Liver (tissue), 3 donors: Measurements from ENCODE around the gene UFM1.

ENCODE experiments used
- CTCF ChIP-seq: fragments of 150-350 bp; IDR thresholded peaks from 2 replicates; pipeline ENCODE4 v1.5.1; 2017; ENCODE audit warnings: improper control_type of control experiment, low read depth, low read length; ENCODE audit not compliant: missing input control
- EGR1 ChIP-seq, 2 donors: IDR thresholded peaks; 2 replicates each; pipeline ENCODE4 v1.6.1; 2016 to 2018; ENCODE audit warnings: antibody characterized with exemption in 2 of 2, low read depth in 2 of 2
- FOXA1 ChIP-seq: IDR thresholded peaks from 2 replicates; pipeline ENCODE4 v1.6.1; 2016; ENCODE audit warnings: antibody characterized with exemption
- FOXA2 ChIP-seq: IDR thresholded peaks from 2 replicates; pipeline ENCODE4 v1.6.1; 2016; ENCODE audit warnings: antibody characterized with exemption
- GABPA ChIP-seq, 2 donors: IDR thresholded peaks in 1 of 2; conservative IDR thresholded peaks in 1 of 2; 2 replicates each; pipeline ENCODE4 v1.6.1; 2016; ENCODE audit warnings: antibody characterized with exemption in 2 of 2, mild to moderate bottlenecking in 1 of 2, moderate library complexity in 1 of 2
- HNF4G ChIP-seq: IDR thresholded peaks from 2 replicates; pipeline ENCODE4 v1.6.1; 2016; ENCODE audit warnings: antibody characterized with exemption
- JUND ChIP-seq, 2 donors: IDR thresholded peaks; 2 replicates each; pipeline ENCODE4 v1.6.1; 2016; ENCODE audit warnings: antibody characterized with exemption in 2 of 2
- NR2F2 ChIP-seq: IDR thresholded peaks from 2 replicates; pipeline ENCODE4 v1.6.1; 2016; ENCODE audit warnings: antibody characterized with exemption
- RAD21 ChIP-seq, 2 donors: IDR thresholded peaks; 2 replicates each; pipeline ENCODE4 v1.6.1; 2016; ENCODE audit warnings: antibody characterized with exemption in 2 of 2, mild to moderate bottlenecking in 2 of 2
- REST ChIP-seq: IDR thresholded peaks from 2 replicates; pipeline ENCODE4 v1.6.1; 2016; ENCODE audit warnings: antibody characterized with exemption, mild to moderate bottlenecking
- SP1 ChIP-seq: IDR thresholded peaks from 2 replicates; pipeline ENCODE4 v1.6.1; 2018; ENCODE audit warnings: antibody characterized with exemption, mild to moderate bottlenecking
- TAF1 ChIP-seq: conservative IDR thresholded peaks from 2 replicates; pipeline ENCODE4 v1.6.1; 2016; ENCODE audit warnings: antibody characterized with exemption, mild to moderate bottlenecking
- YY1 ChIP-seq: IDR thresholded peaks from 2 replicates; pipeline ENCODE4 v1.6.1; 2016; ENCODE audit warnings: antibody characterized with exemption, mild to moderate bottlenecking
- ZBTB33 ChIP-seq: IDR thresholded peaks from 2 replicates; pipeline ENCODE4 v1.6.1; 2016; ENCODE audit warnings: antibody characterized with exemption
- donor health status: healthy.
- donor health status: healthy.

GRCh38 chr13:38386421-38386820 is 36.8 kb downstream of the UFM1 start:
- TF ChIP-seq JUND (IDR thresholded peaks at IDR 0.05) (no peak), TAF1 (no peak), CTCF (no peak), EGR1 (IDR thresholded peaks at IDR 0.05; ENCODE audit: low read depth in 2 of 2) (no peak), RAD21 (IDR thresholded peaks at IDR 0.05) (no peak), YY1 (no peak), HNF4G (no peak), NR2F2 (no peak), FOXA1 (no peak), SP1 (no peak), FOXA2 (no peak), GABPA (IDR thresholded peaks at IDR 0.05 in 1 of 2, conservative IDR thresholded peaks at IDR 0.05 in 1 of 2) (no peak), REST (no peak), ZBTB33 (no peak)
